GDM1 (cell line): ENCODE results near the gene TUBA1B.

Experiments
- DNase-seq: peaks from one replicate; lab custom pipeline; 2025; lab: John Stamatoyannopoulos, UW

TUBA1B gene

DNA sequence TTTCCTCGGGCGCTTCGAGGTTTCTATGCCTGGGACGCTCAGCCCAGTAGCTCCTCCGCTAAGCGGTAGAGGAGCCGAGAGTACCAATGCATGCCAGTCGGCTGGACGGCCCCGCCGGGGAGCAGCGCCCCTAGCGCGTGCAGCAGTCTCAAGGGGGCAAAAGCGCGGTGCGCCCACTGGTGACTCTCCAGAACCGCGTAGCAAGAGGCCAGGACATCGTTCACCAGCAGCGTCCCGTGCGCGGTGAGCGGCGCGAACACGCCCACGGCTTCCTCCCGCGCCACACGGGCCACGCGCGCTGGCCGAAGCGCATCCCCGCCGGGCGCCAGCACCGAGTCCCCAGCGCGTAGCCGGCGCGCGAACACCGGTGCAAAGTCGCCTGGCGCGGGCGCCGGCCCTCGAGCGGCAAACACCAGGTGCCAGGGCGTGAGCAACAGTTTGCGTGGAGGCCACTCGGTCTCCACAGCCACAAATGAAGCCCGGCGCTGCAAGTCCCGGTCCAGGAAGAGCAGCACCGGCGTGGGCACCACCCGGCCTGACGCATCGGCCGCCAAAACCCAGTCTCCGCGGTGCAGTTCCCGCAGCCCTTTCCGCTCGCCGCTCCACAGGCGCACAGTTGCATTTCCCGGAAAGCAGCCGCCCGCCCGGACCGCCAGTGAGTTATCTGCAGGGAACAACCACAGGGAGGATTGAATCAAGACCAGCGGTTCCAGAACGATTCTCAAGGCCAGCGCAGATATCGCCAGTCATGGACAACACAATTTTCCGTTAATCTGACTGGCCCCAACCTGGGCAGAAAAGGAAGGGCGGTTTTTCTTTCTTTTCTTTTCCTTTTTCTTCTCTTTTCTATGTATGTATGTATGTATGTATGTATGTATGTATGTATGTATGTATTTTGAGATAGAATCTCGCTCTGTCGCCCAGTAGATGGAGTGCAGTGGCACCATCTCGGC lies 41.1 kb downstream of the TUBA1B start:
- no peak for DNase-seq

DNA sequence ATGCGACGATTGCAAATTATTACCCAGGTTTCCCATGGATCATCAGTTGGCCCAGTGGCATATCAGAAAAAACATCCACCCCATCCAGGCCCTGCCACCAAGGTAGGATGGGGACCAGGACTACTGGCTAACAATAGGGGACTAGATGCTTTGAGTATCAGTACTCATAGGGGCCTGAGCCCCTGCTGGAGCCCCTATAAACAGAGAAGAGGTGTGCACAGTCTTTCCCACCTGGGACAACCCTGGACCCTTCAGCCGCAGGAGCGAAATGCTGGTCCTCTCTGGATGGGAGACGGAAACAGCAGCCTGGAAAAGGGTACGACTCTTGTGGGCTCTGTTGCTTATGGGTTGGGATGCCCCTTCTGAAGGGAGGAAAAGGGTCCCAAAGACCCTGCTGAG lies 42.3 kb downstream of the TUBA1B start:
- no peak for DNase-seq

DNA sequence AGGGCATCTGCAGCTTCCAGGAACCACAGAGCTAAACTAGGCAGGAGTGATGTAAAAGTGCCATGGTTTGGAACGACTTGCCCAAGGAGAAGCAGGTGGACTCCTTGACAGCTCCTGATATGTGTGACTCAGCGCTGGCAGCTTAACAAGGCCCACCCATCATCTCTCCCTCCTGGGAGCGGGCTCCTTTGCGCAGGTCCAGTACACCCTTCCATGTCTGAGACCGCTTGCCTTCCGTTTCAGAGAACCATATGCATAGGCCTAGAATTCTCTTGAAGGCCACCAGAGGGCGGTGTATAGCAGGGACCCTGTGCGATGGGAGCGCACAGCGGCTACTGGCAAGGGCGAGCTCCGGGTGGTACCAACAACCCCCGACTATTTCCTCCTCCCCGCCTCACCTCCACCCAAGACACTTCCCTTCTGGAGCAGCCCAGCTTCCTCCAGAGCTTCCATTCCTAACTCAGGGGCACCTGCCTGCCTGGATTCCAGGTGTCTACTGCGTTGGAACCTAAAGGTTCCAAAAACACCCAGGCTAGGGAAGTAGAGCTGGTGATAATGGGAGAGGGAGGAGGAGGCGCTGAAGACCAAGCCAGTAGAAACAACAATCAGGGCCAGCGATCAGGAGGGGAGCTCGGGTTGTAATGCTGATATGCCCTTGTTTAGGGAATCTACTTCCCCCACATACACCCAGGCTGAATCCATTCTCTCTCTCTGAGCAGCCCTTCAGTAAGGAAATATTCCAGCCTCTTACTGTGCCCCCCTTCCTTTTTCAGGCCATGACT lies 42.9 kb downstream of the TUBA1B start:
- peak; percentile 76 for DNase-seq

DNA sequence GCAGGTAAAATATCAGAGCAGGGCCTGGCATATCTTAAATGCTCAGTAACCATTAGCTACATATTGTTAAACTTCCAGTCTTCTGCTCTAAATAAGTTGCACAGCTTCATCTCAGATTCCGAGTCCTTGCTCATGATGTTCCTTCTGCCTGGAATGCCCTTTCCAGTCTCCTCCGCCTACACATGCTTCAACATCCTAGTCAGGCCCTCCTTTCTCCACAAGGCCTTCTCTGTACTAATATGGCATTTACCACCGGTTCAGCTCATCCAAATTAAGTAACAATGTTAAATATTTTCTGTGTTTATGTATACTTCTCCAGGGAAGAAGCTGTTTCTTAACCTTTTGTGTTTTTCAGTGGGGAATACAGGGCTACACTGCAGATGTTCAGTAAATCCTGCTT lies 45.1 kb downstream of the TUBA1B start:
- no peak for DNase-seq

DNA sequence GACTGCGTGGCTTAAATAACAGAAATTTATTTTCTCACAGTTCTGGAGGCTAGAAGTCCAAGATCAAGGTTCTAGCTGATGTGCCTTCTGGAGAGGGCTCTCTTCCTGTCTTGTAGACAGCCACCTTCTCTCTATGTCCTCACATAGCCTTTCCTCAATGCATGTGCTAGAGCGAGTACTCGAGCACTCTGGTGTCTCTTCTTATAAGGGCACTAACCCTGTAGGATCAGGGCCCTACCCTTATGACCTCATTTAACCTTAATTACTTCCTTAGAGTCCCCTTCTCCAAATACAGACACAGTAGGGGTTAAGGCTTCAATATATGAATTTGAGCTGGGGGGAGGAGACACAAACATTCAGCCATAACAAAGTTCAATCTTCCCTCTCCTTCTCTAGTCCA lies 46.8 kb downstream of the TUBA1B start:
- DNase-seq: no peak

DNA sequence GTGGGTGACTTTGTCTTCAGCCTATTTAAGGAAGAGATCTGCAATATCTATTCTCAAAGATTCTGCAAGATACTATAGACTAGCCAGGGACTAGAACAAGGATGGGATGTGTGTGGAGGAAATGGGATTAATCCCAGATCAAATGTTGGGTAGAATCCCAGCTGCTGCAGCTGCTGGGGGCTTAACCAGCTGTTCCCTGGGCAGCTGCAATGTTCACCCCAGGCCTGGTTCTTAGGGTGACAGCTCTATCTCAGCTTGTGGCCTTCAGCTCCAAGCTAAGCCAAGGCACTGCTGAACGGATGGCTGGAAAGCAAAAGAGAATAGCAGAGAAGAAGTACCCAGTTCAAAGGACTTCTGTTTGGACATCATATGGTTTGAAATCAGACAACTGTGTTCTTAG lies 51.4 kb downstream of the TUBA1B start:
- no peak for DNase-seq
